SU-DHL-6 (cell line): ENCODE results near the gene FOXO6.

ENCODE experiments used
- EZH2phosphoT487 ChIP-seq: fragments of 200-600 bp; sonication (generic), shearing (Covaris generic); conservative IDR thresholded peaks from 2 replicates; pipeline ENCODE4 v1.6.1; 2018; ENCODE audit warnings: mild to moderate bottlenecking, antibody characterized with exemption, low read length, moderate library complexity, mixed read lengths
- TF ChIP-seq, protein P1 (sequence below): fragments of 200-600 bp; sonication (generic); IDR thresholded peaks from one replicate; pipeline ENCODE4 v1.5.1; 2017; ENCODE audit warnings: antibody characterized with exemption, mild to moderate bottlenecking, low read length, moderate library complexity; ENCODE audit not compliant: insufficient read depth, poor library complexity, severe bottlenecking

DNA sequence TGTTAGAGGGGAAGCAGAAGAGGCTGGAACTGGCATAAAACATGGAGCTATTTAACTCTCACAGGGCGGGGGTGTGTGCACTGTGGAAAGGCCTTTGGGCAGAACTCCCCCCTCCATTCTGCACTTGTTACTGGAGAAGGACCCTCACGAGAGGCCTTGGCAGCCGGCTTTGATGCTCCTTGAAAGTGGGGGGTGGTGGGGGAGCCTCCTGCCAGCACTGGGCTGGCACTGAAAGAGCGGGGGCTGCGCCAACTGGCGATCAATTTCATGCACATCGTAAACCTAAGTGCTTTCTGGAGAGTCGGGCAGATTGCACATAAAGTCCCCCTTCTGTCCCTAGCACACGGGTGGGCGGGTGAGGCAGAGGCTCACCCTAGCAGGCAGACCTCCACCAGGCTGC lies 28.9 kb downstream of the FOXO6 start:
- TF ChIP-seq, protein P1, sequence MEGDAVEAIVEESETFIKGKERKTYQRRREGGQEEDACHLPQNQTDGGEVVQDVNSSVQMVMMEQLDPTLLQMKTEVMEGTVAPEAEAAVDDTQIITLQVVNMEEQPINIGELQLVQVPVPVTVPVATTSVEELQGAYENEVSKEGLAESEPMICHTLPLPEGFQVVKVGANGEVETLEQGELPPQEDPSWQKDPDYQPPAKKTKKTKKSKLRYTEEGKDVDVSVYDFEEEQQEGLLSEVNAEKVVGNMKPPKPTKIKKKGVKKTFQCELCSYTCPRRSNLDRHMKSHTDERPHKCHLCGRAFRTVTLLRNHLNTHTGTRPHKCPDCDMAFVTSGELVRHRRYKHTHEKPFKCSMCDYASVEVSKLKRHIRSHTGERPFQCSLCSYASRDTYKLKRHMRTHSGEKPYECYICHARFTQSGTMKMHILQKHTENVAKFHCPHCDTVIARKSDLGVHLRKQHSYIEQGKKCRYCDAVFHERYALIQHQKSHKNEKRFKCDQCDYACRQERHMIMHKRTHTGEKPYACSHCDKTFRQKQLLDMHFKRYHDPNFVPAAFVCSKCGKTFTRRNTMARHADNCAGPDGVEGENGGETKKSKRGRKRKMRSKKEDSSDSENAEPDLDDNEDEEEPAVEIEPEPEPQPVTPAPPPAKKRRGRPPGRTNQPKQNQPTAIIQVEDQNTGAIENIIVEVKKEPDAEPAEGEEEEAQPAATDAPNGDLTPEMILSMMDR: no peak
- TF ChIP-seq EZH2phosphoT487: no peak
